Measurements from ENCODE around the gene SUMF2.
"Not testable (repeated sequence)": the region's sequence is repeated elsewhere in the genome, so short reads cannot be mapped to it uniquely, and the experiment has no call there.

The SUMF2 gene

DNA sequence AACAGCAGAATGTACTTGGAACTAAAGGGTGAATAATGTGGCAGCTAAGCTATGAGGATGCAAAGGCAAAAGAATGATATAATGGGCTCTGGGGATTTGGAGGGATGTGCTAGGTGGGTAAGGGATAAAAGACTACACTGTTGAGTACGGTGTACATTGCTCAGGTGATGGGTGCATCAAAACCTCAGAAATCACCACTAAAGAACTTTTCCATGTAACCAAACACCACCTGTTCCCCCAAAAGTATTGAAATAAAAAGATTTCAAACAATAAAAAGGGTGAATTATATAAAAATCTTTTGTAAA, 43.8 kb downstream of the SUMF2 start:
- no peak for DNase-seq

DNA sequence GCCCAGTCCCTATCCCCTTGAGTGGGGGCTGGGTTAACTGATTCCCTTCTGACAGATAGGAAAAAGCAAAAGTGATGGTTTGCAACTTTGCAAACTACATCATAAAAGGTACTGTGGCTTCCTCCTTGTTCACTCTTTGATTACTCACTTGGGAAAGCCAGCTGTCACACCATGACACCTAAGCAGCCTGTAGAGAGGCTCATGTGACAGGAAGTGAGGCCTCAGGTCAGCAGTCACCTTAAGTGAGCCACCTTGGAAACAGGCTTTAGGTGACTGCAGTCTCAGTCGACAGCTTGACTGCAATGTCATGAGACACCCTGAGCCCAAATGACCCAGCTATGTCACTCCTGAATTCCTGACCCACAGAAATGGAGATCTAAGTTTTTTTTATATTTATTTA, 46.5 kb downstream of the SUMF2 start:
- no peak for DNase-seq

DNA sequence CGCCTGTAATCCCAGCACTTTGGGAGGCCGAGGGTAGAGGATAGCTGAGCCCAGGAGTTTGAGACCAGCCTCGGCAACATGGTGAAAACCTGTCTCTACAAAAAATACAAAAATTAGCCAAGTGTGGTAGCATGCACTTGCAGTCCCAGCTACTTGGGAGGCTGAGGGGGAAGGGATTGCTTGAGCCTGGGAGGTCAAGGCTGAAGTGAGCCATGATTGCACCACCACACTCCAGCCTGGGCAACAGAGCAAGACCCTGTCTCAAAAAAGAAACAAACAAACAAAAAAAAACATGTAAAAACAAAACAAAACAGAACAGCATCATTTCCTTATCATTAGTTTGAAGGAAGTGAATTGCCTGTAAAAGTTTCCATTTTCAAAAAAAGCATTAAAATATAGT, 48.2 kb downstream of the SUMF2 start:
- not testable (repeated sequence) for DNase-seq

DNA sequence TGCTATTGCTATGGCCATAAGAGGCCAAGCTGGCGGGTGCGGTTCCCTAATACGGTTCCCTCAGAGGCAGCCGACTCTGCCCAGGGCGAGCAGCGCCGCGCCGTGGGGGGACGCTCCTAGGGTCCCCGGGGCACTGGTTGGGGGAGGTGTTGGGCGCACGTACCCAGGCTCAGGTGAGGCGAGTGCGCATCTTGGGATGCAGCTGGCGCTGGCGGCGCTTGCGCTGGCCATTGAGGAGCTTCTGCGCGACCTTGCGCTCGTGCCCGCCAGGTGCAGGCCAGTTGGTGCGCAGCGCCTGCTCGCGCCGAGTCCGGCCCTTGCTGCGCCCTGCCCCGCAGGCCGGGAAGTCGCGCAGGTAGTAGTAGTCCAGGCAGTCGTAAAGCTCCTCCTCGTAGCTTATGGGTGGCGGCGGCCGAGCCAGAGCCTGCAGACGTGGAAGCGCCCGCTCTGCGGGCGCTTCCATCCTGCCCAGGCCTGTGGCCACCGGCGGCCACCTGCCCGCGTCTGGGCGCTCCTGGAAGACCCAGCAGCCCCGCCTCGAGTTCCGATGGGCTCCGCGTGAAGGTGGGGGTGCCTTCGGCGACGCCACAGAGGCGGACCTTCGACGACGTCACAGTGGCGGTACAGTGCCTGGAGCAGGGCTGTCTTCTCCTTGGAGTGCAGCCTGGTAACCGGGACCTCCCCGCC, 51.9 kb downstream of the SUMF2 start, which contains the start of gene NUPR2:
Gene NUPR2 (minus strand): TSS at position 566 of the 687 bp plus-strand sequence. CDS start 103 bp downstream, at position 463.
- DNase-seq: no peak

DNA sequence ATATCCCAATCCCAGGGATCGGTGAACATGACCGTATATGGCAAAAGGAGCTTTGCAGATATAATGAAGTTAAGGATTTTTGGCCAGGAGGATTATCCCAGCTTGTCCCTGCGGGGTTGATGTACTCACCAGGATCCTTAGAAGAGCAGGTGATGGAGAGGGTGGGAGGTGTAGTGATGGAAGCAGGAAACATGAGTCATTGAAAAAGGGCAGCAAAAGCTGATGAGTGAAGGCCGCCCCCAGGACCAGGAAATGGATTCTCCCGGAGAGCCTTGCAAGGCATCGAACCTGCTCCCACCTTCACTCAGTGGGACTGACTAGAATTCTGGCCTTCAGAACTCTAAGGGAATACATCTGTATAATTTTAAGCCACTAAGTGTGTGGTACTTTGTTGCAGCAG, 57.4 kb downstream of the SUMF2 start:
- DNase-seq: no peak

DNA sequence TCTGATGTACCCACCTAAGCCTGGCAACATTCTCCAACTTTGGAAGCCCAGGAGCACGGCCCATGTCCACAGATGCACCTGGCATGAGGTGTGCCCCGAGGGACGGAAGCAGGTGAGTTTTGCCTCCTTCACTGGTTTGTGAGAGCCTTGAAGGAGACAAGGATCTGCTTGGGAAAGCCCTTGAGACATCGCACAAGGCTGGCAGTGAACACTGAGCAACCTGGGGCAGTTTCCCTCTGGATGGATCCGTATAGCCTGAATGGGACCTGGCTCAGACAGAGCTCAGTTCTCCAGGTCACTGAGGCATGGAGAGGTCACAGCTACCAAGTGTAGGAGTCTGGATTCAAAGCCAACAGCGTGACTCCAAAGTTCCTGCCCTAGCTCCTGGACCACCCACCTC, 60.9 kb downstream of the SUMF2 start:
- DNase-seq: no peak

DNA sequence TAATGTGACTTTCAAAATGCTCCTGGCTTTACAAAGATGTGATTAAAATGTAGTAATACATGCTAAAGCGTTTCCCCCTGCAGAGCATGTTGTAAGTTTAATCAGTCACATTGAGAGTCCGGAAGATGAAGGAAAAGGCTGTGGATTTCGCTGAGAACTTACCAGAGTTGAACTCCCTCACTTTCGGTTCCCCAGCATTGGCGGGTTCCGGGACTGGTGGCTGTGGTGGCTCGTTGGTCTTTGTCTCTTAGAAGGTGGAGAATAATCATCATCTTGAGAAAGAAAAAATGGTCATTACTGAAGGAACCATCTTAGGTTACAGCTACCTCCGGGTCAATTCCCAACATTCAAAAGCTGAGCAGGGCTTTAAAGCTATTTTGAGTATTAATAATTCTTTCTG, 61.7 kb downstream of the SUMF2 start:
- no peak for DNase-seq

DNA sequence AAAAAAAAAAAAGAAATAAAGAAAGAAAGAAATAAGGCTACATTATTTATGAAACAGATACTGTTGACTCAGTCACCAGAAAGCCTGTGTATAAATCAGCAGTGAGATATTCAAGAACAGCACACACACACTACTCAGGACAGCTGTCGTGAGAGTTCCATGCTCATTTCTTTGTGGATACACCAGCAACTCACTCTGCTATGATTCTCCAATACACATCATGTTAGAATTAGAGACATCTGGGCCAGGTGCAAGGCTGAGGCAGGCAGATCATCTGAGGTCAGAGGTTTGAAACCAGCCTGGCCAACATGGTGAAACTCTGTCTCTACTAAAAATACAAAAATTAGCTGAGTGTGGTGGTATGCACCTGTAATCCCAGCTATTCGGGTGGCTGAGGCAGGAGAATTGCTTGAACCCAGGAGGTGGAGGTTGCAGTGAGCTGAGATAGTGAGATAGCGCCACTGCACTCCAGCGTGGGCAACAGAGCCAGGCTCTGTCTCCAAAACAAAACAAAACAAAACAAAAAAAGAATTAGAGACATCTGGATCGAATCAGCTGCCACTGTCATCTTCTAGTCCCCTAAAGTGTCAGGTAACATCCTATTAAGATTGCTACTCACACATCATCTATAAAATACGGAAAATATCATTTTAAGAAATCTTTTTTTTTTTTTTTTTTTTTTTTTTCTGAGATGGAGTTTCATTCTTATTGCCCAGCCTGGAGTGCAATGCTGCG, 63.3 kb downstream of the SUMF2 start:
- DNase-seq: no peak

Measured in fibroblast of skin of right biceps (primary cell).